Hindlimb muscle (tissue), 1 donor: ENCODE measurements around the gene CAPZB. TPM values are rescaled to one million over a fixed set of nuclear protein-coding genes. Genes with fewer than 3 reads are reported as not detected.

ENCODE experiments used
- DNase-seq: peaks from one replicate; pipeline ENCODE4 v3.0.0-alpha.2; 2013
- polyA plus RNA-seq: library from polyadenylated mRNA; unstranded; fragments of 120-200 nt; gene quantifications from one replicate; pipeline ENCODE4 v1.2.1, GENCODE V29; 2013; ENCODE audit not compliant: insufficient read length

Gene CAPZB
- polyA plus RNA-seq, 1 donor = 285 TPM

DNA sequence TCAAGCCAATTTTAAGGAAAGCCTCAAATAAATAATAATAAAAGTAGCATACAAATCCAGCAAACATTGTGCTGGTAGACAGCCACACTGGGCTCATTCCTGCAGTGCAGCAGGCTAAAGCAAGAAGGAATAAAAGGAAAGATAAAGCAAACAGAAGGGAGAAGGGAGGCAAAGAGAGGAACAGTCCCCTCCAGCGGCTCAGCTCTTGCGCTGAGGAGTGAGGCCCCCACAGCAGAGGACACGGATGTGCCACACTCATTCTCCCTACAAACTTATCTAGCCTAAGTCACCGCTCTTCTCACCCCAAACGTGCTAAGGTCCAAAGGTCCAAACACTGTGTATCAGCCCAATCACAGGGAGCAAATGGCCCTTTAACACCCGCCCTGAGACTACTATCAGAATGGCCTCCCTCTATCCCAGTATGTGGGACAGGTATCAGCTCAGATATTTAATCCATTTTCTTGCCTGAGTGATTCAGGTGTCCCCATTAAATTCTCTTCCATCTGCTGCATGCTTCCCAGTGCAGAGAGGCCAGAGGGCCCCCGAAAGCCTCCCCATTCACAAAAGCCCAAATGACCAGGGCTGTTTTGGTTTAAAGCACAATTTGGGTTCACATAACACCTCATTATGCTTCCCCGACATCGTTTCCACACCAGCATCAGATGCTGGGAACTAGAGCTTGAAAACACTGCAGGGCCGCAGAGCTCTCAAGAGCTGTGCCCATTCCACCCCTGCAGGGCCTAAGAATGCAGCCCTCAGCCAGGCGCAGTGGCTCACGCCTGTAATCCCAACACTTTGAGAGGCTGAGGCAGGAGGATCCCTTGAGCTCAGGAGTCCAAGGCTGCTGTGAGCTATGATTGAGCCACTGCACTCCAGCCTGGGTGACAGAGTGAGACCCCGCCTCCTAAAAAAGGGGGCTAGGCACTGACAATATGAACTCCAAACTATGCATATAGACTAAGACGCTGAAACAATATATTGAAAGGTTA lies 17.8 kb downstream of the CAPZB start:
- DNase-seq = no peak

DNA sequence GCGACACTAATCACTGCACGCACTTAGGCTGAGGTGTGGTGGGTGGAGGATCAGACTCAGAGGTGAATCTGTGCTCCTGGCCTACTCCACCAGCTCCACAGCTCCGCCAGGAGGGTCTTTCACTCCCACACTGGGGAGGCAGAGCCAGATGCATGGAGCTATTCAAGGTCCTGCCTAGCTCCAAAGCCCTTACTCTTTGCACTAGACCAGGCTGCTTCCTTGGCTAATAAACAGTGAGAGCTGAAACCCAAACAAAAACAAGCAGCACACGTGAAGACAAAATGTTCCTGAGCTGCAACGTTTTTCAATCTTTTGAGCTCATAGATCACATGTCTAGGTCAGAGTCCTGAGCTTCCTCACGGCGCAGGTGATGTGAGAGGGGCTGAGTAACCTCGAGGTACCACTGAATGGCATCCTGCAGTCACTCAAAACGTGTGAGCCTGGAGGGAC lies 19.2 kb downstream of the CAPZB start:
- no peak for DNase-seq

GRCh38 chr1:19465650-19466049 lies 19.7 kb downstream of the CAPZB start:
- no peak for DNase-seq

DNA sequence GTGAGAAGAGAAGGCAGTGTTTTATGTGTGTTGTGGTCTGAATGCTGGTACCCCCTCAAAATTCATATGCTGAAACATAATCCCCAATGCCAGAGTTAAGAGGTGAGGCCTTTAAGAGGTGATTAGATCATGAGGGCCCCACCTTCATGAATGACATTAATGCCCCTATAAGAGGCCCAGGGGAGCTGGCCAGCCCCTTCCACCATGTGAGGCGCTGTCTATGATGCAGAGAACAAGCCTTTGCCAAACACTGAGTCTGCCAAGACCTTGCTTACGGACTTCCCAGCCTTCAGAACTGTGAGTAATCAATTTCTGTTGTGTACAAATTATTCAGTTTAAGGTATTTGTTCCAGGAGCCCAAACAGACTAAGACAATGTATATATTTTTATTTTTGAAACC lies 20.2 kb downstream of the CAPZB start:
- DNase-seq = no peak

- DNase-seq = no peak
Measured at GRCh38 chr1:19464696-19465095, 20.6 kb downstream of the CAPZB start.

DNA sequence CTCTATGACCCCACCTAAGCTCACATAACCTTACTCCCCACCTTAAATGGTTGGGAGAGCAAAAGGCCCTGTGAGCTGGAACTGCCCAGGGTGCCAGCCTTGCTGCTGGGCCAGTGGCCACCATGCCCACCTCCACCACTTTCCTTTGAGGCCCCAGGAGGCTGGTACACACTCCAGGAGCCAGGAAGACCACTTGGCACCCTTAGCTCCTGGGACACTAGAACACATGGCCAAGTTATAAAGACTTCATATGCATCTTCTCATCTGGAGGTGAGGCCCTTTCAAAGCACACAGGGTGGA lies 21.9 kb downstream of the CAPZB start:
- DNase-seq = no peak

GRCh38 chr1:19462781-19463503 lies 22.4 kb downstream of the CAPZB start:
- no peak for DNase-seq

DNA sequence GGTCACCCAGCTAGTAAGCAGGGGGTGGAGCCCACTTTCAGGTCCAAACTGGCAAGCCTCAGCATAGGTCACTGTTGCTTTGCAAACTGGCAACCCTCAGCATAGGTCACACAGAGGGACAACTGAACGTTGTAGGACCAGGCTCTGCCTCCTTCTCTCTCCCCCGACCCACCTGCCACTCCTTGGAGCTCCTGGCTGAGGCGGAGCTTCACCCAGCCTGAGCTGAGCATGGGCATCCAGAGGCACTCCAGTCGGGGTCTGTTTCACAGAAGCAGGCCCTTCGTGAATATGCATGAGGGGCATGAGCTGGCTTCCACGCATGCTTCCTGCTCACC lies 24.2 kb downstream of the CAPZB start:
- DNase-seq = no peak

DNA sequence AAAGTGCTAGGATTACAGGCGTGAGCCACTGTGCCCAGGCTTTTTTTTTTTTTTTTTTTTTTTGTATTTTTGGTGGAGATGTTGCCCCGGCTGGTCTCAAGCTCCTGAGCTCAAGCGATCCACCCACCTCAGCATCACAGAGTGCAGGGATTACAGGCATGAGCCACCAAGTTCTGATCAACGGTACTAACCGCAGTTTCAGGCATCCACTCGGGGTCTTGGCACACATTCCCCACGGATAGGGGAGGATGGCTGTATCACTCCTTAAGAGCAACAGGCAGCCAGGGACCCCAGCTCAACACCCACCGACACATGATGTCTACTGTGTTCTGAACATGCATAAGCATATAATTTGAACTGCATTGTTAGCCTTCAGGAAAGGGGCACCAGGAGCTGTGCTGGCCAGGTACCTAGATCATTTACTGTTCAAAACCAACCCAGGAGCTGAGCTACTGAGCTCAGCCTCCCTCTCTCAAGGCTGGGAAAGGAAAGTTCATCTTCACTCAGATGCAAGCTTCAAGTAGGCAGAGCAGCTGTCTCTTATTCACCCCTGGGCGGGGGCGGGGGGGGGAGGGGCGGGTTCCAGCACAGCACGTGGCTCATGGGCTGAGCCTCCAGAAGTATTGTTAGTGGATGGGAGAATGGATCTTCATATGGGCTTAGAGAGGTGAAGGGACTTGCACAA lies 24.7 kb downstream of the CAPZB start:
- no peak for DNase-seq

DNA sequence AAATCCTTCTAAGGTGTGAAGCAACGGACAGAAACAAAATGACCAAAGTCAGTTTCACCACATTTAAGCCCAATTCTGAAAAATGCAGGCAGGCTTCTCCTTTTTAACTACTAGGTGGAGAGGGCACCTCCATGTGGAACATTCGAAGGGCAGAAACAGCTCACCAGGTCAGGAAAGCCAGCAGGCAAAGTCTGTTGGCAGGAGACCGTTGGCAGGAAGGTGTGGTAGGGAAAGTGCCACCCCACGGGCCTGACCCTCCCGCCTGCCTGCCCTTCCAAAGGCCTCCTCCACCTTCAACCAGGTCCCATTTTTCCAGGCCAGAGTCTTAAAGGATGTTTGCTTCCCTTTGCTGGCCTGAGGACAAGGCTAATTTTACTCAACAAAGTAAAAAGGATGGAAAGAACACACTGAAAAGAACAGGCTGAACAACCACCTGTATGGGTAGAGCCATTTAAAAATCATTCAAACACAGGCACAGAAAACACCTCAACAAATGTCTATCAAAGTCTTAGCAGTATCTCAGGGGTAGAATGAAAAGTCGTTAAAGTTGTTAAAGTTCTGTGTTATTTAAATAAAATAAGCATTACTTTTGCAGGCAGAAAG lies 26.4 kb downstream of the CAPZB start:
- DNase-seq = no peak

- DNase-seq = no peak
Measured at GRCh38 chr1:19457607-19458006, 27.7 kb downstream of the CAPZB start.

GRCh38 chr1:19456968-19457441 lies 28.3 kb downstream of the CAPZB start:
- no peak for DNase-seq

DNA sequence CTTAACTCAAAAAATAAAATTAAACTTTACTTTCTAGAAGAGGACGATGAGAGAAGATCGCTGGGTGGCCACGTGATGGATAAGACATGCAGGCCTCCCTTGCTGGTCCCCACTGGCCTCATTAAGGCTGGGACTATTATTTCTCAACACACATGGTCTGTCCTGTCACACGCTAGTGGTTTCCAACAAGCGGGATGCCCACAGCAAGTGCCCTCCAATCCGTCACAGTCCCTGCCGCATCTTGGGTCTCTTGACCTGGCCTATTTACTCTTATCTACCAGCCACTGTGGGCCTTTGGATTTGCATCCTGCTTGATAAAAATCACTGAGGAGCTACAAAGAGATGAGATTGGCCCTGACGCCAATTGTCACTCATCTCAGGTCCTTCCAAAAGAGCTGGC lies 30.0 kb downstream of the CAPZB start:
- DNase-seq = no peak

GRCh38 chr1:19454265-19455146 lies 30.8 kb downstream of the CAPZB start:
- DNase-seq = no peak

DNA sequence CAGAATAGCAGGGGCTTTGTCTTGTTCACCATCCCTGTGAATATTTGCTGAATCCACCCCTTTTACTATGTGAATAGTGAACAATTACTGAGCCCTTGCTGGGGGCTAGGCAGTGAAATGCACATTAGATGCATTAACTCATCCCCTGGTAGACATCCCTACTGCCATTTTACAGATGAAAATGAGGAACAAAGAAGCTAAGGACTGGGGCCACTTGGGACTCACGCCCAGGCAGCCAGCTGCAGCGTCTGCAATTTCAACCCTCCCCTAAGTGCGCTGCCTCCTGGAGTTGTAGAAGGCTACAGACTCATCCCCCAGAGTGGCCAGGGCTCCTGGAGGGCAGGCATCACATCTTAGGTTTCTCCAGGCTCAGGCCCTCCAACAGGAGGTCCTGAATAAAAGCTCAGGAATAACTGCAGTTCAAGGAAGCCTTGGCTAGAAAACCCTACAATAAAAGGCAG lies 31.6 kb downstream of the CAPZB start:
- DNase-seq = no peak

- no peak for DNase-seq
Measured at GRCh38 chr1:19452221-19452663, 33.1 kb downstream of the CAPZB start.

DNA sequence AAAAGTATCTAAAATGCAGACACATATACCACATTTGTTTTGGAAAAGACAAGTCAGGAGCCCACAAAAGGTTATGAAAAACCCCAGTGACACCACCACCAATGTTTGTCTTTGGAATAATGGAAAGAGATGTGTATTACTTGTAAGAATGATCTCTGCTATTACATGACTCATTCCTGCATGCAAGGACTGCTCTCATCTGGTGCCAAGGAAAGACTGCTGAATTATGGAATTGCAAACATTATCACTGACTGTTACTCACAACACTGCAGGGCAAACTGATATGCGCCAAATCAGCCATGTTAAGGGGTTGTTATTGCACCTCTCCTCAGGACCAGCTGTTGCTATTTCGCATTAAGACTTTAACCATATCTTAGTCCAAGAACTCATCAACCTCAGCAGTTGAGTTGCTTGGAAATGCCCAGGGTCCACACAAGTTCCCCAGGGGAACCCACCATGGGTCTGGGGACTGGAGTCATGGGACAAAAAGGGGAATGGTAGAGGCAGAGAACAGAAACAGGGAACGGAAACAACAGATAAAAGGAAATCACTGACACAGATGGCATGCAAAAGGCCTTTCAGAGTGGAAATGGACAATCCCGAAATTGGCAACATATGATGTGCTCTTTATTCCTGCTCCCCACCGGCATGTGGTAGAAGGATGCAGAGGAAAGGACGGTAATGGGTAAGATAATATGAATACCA lies 34.4 kb downstream of the CAPZB start:
- no peak for DNase-seq

DNA sequence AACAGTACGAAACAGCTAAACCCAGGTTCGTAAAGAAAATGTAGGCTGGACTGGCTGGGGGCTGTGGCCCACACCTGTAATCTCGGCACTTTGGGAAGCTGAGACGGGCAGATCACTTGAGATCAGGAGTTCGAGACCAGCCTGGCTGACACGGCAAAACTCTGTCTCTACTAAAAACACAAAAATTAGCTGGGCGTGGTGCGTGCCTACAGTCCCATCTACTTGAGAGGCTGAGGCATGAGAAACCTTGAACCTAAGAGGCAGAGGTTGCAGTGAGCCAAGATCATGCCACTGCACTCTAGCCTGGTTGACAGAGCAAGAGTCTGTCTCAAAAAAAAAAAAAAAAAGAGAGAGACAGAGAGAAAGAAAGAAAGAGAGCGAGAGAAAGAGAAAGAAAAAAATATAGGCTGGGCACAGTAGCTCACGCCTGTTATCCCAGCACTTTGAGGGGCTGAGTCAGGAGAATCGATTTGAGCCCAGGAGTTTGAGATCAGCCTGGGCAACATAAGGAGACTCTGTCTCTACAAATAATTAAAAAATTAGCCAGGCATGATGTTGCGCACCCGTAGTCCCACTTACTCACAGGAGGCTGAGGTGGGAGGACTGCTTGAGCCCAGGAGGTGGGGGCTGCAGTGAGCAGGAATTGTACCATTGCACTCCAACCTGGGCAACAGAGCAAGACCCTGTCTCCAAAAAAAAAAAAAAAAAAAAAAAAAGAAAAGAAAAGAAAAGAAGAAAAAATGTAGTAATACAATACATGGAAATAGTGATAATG lies 35.7 kb downstream of the CAPZB start:
- no peak for DNase-seq

GRCh38 chr1:19448491-19449439 lies 36.6 kb downstream of the CAPZB start:
- DNase-seq = peak; percentile 75
